Keratinocyte (primary cell): ENCODE results near the gene MTCL1. TPM values are rescaled to one million over a fixed set of nuclear protein-coding genes. Genes with fewer than 3 reads are reported as not detected.
A peak's percentile ranks its signal among the peaks of the same experiment; 100 is the strongest.

Source experiments
- DNase-seq: peaks from one replicate; pipeline ENCODE4 v3.0.0-alpha.2; 2011; ENCODE audit warnings: low read depth, missing footprints, low spot score
- FAIRE-seq: peaks from 2 replicates; lab custom pipeline; 2011; peaks lifted over from hg19 to GRCh38; lab: Jason Lieb, UNC
- H2AFZ ChIP-seq: 2 replicates; pipeline ENCODE4 v1.6.0; 2012; ENCODE audit warnings: low read length, control low read depth, inconsistent platforms; ENCODE audit not compliant: control insufficient read depth
- H3K27ac ChIP-seq: 2 replicates; pipeline ENCODE4 v1.5.1; 2011; ENCODE audit warnings: low read length; ENCODE audit not compliant: control insufficient read depth, insufficient read depth
- H3K27me3 ChIP-seq: 3 replicates; pipeline ENCODE4 v1.6.0; 2011; ENCODE audit warnings: low read length; ENCODE audit not compliant: control insufficient read depth, insufficient read depth; ENCODE audit errors: extremely low read depth
- H3K36me3 ChIP-seq, 2 experiments: 2 replicates in 1 of 2; 3 replicates in 1 of 2; pipeline ENCODE4 v1.5.1; 2011; ENCODE audit warnings: low read length in 2 of 2, mild to moderate bottlenecking in 1 of 2; ENCODE audit not compliant: control insufficient read depth in 2 of 2, insufficient read depth in 2 of 2; ENCODE audit errors: extremely low read depth in 1 of 2
- H3K4me1 ChIP-seq: 3 replicates; pipeline ENCODE4 v1.5.1; 2011; ENCODE audit warnings: low read length; ENCODE audit not compliant: control insufficient read depth, insufficient read depth; ENCODE audit errors: extremely low read depth
- H3K4me2 ChIP-seq: 3 replicates; pipeline ENCODE4 v1.6.0; 2011; ENCODE audit warnings: low read depth, low read length; ENCODE audit not compliant: control insufficient read depth, insufficient read depth; ENCODE audit errors: extremely low read depth
- H3K4me3 ChIP-seq, 3 experiments: fragments of 200-600 bp in 1 of 3; sonication (generic) in 1 of 3; 2 replicates in 2 of 3; 3 replicates in 1 of 3; pipeline ENCODE4 v1.5.1; 2011 to 2016; ENCODE audit warnings: low read length in 3 of 3, mild to moderate bottlenecking in 3 of 3, control low read depth in 2 of 3, inconsistent platforms in 1 of 3, low read depth in 1 of 3, mixed read lengths in 1 of 3, mixed run types in 1 of 3, moderate library complexity in 1 of 3; ENCODE audit not compliant: control insufficient read depth in 2 of 3, insufficient read depth in 2 of 3; ENCODE audit errors: extremely low read depth in 1 of 3
- H3K79me2 ChIP-seq: 2 replicates; pipeline ENCODE4 v1.6.0; 2012; ENCODE audit warnings: low read length; ENCODE audit not compliant: control insufficient read depth, insufficient read depth
- H3K9ac ChIP-seq: 3 replicates; pipeline ENCODE4 v1.6.0; 2011; ENCODE audit warnings: low read length; ENCODE audit not compliant: control insufficient read depth, insufficient read depth; ENCODE audit errors: extremely low read depth
- H3K9me1 ChIP-seq: 3 replicates; pipeline ENCODE4 v1.6.0; 2011; ENCODE audit warnings: low read length; ENCODE audit not compliant: control insufficient read depth, insufficient read depth; ENCODE audit errors: extremely low read depth
- H3K9me3 ChIP-seq: 2 replicates; pipeline ENCODE4 v1.5.1; 2012; ENCODE audit warnings: low read depth, low read length; ENCODE audit not compliant: control insufficient read depth
- H4K20me1 ChIP-seq: 3 replicates; pipeline ENCODE4 v1.6.0; 2011; ENCODE audit warnings: low read length; ENCODE audit not compliant: control insufficient read depth, insufficient read depth; ENCODE audit errors: extremely low read depth
- EZH2 ChIP-seq: IDR thresholded peaks from one replicate; pipeline ENCODE4 v1.6.1; 2012; ENCODE audit warnings: inconsistent platforms, mild to moderate bottlenecking, low read length, moderate library complexity
- dilution Hi-C: fragments of 300-500 bp; cut with MboI; formaldehyde crosslinking; loops from one replicate; pipeline ENCODE4 v1.7.0; 2020; ENCODE audit warnings: low sequenced_read_pairs; ENCODE audit not compliant: extremely low pct_ligation_motif_present
- polyA plus RNA-seq, 5 experiments: library from polyadenylated mRNA; depleted of rRNA in 3 of 5; stranded (reverse) in 3 of 5; stranded (forward) in 1 of 5; unstranded in 1 of 5; fragments of >200 nt; gene quantifications; 1 replicate in 1 of 5; 2 replicates in 3 of 5; 3 replicates in 1 of 5; pipeline versions ENCODE4 v1.2.1 to v1.2.3, GENCODE V29; 2011 to 2012; ENCODE audit warnings: missing spikeins in 2 of 5, low read depth in 1 of 5, low replicate concordance in 1 of 5
- TF ChIP-seq, protein P1 (sequence below), 3 experiments: IDR thresholded peaks in 1 of 3; conservative IDR thresholded peaks in 1 of 3; optimal IDR thresholded peaks in 1 of 3; 2 replicates in 2 of 3; 3 replicates in 1 of 3; pipeline versions ENCODE3 to v1.5.1; 2011; ENCODE audit warnings: low read length in 3 of 3, mild to moderate bottlenecking in 3 of 3, moderate library complexity in 2 of 3, control low read depth in 1 of 3, inconsistent platforms in 1 of 3; ENCODE audit not compliant: insufficient read depth in 2 of 3; ENCODE audit errors: extremely low read depth in 1 of 3

Gene MTCL1
- polyA plus RNA-seq, 1 donor (not counting 4 experiments of a cell fraction or from before 2014, with no cell fraction given) = 15.4 TPM

DNA sequence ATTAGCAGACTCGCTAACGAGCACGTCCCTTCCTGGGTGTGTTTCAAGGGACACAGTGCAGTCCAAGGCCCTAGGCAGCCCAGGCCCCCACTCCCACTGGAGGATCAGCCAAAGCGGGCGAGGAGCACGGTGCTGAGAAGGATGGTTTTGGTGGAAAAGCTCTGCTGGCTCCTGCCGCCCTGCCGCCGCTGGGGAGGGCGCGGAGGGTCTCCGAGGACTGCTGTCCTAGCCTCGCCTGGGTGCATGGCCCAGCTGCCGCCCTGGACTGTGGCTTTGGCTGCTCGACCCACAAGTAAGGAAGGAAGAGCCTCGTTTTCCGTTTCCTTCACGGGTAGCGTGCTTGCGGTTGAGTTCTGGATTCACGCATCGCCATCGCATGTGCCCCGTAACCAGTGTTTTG lies 79.9 kb downstream of the MTCL1 start:
- H3K79me2 ChIP-seq = no peaks in the 10 kb centered on the region
- H3K36me3 ChIP-seq = peaks cover 15 to 46% of the 10 kb centered on the region in 2 experiments
- dilution Hi-C loops = no loop called here
- FAIRE-seq (no peak), DNase-seq (no peak)
- H3K4me3 ChIP-seq = no peak overlapping the region
- TF ChIP-seq EZH2 = no peak
- TF ChIP-seq, protein P1, sequence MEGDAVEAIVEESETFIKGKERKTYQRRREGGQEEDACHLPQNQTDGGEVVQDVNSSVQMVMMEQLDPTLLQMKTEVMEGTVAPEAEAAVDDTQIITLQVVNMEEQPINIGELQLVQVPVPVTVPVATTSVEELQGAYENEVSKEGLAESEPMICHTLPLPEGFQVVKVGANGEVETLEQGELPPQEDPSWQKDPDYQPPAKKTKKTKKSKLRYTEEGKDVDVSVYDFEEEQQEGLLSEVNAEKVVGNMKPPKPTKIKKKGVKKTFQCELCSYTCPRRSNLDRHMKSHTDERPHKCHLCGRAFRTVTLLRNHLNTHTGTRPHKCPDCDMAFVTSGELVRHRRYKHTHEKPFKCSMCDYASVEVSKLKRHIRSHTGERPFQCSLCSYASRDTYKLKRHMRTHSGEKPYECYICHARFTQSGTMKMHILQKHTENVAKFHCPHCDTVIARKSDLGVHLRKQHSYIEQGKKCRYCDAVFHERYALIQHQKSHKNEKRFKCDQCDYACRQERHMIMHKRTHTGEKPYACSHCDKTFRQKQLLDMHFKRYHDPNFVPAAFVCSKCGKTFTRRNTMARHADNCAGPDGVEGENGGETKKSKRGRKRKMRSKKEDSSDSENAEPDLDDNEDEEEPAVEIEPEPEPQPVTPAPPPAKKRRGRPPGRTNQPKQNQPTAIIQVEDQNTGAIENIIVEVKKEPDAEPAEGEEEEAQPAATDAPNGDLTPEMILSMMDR (optimal IDR thresholded peaks at IDR 0.05 in 1 of 3, IDR thresholded peaks at IDR 0.05 in 1 of 3, conservative IDR thresholded peaks at IDR 0.05 in 1 of 3; ENCODE audit: extremely low read depth in 1 of 3, insufficient read depth in 2 of 3, low read length in 3 of 3) = no peak
- H3K9me3 ChIP-seq = no peaks in the 10 kb centered on the region
- H2AFZ ChIP-seq = no peak overlapping the region
- H3K9me1 ChIP-seq = no peaks in the 10 kb centered on the region
- H3K27ac ChIP-seq = no peak overlapping the region
- H4K20me1 ChIP-seq = no peaks in the 10 kb centered on the region
- no peak overlapping the region for H3K4me2 ChIP-seq
- no peaks in the 10 kb centered on the region for H3K27me3 ChIP-seq
- H3K4me1 ChIP-seq = peaks cover 14% of the 10 kb centered on the region
- no peak overlapping the region for H3K9ac ChIP-seq

DNA sequence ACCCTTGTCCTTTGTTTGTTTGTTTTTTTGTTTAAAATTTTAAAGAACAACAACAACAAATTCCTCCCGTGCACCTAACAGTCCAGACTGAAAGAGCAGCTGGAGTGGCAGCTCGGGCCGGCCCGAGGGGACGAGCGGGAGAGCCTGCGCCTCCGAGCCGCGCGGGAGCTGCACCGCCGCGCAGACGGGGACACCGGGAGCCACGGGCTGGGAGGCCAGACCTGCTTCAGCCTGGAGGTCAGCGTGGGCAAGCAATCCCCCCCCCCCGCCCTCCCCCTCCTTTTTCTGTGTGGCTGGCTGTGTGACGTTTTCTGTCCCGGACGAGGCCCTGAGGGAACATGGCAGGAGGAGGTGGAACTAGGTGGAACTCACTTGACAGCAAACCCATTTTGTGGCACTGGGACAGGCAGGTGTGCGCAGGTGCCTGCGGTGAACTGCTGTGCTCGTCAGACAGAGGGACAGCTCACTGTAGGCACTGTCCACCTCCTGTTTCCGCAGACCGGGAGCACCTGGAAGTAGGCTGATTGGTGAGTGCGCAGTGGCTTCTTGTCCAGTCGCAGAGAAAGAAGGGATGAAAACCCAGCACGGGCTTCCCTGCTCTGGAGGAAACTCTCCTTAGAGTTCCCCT lies 80.6 kb downstream of the MTCL1 start:
- peak overlapping the region; percentile 78 for H3K4me2 ChIP-seq
- no peaks in the 10 kb centered on the region for H4K20me1 ChIP-seq
- H3K4me1 ChIP-seq = peaks cover 19% of the 10 kb centered on the region
- H3K9me3 ChIP-seq = no peaks in the 10 kb centered on the region
- H3K9ac ChIP-seq = peak overlapping the region; percentile 60
- H3K36me3 ChIP-seq = peaks cover 15 to 46% of the 10 kb centered on the region in 2 experiments
- no peaks in the 10 kb centered on the region for H3K79me2 ChIP-seq
- H3K27ac ChIP-seq = peak overlapping the region; percentile 72
- no peak for DNase-seq
- no peak overlapping the region for H2AFZ ChIP-seq
- H3K27me3 ChIP-seq = no peaks in the 10 kb centered on the region
- no peak for TF ChIP-seq EZH2
- TF ChIP-seq, protein P1 (optimal IDR thresholded peaks at IDR 0.05 in 1 of 3, IDR thresholded peaks at IDR 0.05 in 1 of 3, conservative IDR thresholded peaks at IDR 0.05 in 1 of 3; ENCODE audit: extremely low read depth in 1 of 3, insufficient read depth in 2 of 3, low read length in 3 of 3) = no peak
- no peaks in the 10 kb centered on the region for H3K9me1 ChIP-seq
- H3K4me3 ChIP-seq = no peak overlapping the region
- dilution Hi-C loops = no loop called here
- no peak for FAIRE-seq
